ACHN (cell line): ENCODE data around the gene FASTKD2.

ENCODE experiments used
- DNase-seq: peaks from one replicate; pipeline ENCODE4 v3.0.0-alpha.2; 2015
- in situ Hi-C: cut with HindIII; loops from 2 replicates; pipeline ENCODE4 v1.10.0; 2017; ENCODE audit warnings: low sequenced_read_pairs, low pct_ligation_motif_present, low pct_unique_long_range_greater_than_20kb

FASTKD2 gene

GRCh38 chr2:206823178-206823577 lies 57.8 kb downstream of the FASTKD2 start:
- no peak for DNase-seq

DNA sequence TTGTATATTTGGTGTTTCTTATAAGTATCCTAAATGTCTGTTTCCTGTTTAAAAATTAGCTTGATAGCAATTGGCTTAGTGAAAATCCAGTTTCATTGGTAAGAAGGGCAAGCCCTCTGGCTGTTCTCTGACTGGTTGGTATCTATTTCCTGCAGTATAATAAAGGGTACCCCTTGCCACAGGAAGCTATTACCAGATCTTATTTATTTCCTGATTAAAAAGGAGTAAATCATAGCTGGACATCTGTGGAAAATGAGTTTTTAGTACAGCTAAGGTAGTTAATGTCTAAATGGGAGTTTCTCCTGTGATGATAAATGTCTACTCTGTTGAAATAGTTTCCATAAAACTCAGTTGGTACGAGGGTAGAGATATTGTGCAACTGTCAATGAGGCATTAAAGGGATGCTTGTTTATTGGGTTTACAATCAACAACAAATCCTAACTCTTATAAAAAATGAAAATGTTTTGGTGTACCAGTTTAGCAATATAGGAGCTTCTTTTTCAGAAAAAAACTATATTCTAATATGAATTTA lies 58.7 kb downstream of the FASTKD2 start:
- DNase-seq = no peak
- in situ Hi-C loops = no loop called here

More at GRCh38 chr2:206823178-206823577, 57.8 kb downstream of the FASTKD2 start:
- in situ Hi-C loops = no loop called here

DNA sequence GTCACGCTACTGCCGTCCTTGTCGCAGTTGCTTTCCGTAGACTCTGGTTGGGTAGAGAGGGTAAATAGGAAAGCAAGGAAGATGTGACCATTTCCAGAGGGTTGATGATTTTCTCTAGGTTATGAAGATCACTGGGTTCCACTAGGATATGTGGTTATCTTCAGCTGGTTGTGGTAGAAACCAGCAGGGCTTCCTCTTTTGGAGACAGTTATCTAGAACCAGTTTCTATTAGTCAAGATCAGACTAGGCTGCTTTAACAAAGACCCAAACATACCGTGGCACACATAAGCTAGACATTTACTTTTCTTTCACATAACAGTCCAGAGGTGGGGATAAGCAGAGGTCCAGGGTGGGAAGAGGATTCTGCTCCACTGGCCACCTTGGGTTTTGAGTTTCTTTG lies 59.6 kb downstream of the FASTKD2 start:
- DNase-seq = no peak
- in situ Hi-C loops = no loop called here

DNA sequence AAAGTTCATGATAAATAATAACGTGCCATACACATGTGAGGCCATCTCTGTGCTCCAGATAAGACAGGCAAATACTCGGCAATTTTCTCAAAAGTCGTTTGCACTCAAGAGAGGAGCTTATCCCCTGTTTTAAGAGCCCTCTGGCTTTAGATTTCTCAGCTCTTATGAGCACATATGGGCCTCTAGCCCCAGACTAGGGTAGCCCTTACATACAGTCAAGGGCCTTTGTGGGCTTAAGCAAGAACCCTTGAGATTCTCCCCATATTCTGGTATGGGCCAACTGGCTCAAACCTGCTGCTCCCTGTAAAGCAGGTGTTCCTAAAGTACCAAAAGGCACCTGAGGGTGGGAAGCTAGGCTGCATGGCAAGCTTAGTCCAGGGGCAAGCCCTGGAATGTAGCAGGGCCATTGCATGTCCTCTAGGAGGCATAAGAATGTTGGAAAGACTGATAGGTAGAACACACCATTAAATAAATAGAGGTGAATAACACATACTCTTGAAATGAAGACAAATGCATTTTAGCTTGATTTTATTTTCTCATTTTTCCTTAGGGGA lies 66.1 kb downstream of the FASTKD2 start:
- in situ Hi-C loops = no loop called here
- no peak for DNase-seq

GRCh38 chr2:206832873-206833272 lies 67.5 kb downstream of the FASTKD2 start:
- in situ Hi-C loops = no loop called here
- DNase-seq = no peak

GRCh38 chr2:206833291-206833690 lies 67.9 kb downstream of the FASTKD2 start:
- DNase-seq = no peak
- in situ Hi-C loops = no loop called here

DNA sequence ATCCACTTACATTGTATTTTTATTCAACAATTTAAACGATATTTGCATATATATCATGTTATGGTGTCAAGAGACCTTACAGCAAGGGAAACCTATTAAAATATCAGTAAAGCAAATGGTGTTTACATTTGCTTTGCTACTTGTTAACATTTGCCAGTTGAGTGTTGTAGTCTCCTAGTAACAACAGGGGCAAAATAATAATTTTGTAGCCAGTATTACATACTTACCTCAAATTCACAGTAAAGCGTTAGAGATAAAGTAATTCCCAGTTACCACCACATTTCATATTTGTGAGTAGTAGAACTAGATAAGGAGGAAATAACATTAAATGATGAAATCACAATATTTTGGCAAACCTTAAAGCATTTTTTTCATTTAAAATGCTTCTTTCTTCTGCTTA lies 71.3 kb downstream of the FASTKD2 start:
- DNase-seq = no peak
- in situ Hi-C loops = no loop called here

DNA sequence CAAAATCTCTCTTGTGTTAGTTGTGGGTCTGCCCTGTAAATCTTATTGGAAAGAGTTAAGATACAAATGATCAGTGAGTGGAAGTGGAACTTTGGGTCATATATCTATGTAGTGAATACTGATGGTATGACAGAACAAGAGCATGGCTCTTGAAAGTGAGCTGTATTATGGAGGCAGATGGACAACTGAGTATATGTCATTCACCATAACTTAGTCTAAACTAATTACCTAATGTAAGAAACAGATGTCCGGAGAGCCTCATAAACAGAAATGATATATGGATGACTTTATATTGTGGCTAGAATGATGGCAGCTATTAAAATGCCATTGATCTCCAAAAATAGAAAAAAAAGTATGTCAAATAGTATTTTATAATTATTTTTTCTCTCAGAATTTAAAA lies 72.4 kb downstream of the FASTKD2 start:
- DNase-seq = no peak
- in situ Hi-C loops = no loop called here

DNA sequence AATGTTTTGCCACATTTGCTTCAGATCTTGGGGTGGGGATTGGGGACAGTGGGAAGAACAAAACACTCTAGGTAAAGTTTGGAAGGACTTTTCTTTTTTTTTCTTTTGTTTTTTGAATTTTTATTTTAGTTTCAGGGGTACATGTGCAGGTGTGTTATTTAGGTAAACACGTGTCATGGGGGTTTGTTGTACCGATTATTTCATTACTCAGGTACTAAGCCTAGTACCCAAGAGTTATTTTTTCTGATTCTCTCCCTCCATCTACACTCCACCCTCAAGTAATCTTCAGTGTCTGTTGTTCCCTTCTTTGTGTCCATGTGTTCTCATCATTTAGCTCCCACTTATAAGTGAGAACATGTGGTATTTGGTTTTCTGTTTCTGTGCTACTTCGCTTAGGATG lies 73.3 kb downstream of the FASTKD2 start:
- DNase-seq = no peak
- in situ Hi-C loops = no loop called here

GRCh38 chr2:206840999-206841398 lies 75.6 kb downstream of the FASTKD2 start:
- in situ Hi-C loops = no loop called here
- no peak for DNase-seq
